Measurements from ENCODE around the gene HS3ST4. TPM values are rescaled to one million over a fixed set of nuclear protein-coding genes. Genes with fewer than 3 reads are reported as not detected.
A peak's percentile ranks its signal among the peaks of the same experiment; 100 is the strongest.

Gene HS3ST4
- total RNA-seq, 6 donors from 2014 or later, result 0.13 to 0.44 (median 0.17) TPM; not detected in 3

GRCh38 chr16:25693631-25694030 lies 1.9 kb downstream of the HS3ST4 start:
- Histone ChIP-seq H3K36me3 (no peaks in the 10 kb centered on the region), H3K9me3 (no peaks in the 10 kb centered on the region), H3K27ac (no peak overlapping the region), H3K4me1 (peaks cover 0 to 18% (median 7%) of the 10 kb centered on the region in 4 donors), H3K27me3 (peaks cover 0 to 25% (median 13%) of the 10 kb centered on the region in 4 donors), H3K4me3 (no peak overlapping the region)
- ATAC-seq (ENCODE audit: low FRiP score in 2 of 2) (no peak), DNase-seq (no peak)
- TF ChIP-seq EP300 (IDR thresholded peaks at IDR 0.05) (no peak), POLR2AphosphoS5 (IDR thresholded peaks at IDR 0.05) (no peak), POLR2A (IDR thresholded peaks at IDR 0.05) (no peak), CTCF (IDR thresholded peaks at IDR 0.05) (no peak)
- 17% methylated on average over 9 of the region's 9 CpGs for WGBS, 2 donors

GRCh38 chr16:25699069-25699468 lies 7.3 kb downstream of the HS3ST4 start:
- Histone ChIP-seq H3K27me3 (peaks cover 0 to 1% (median 0%) of the 10 kb centered on the region in 4 donors), H3K4me3 (no peak overlapping the region), H3K36me3 (no peaks in the 10 kb centered on the region), H3K27ac (no peak overlapping the region), H3K4me1 (no peaks in the 10 kb centered on the region), H3K9me3 (no peaks in the 10 kb centered on the region)
- TF ChIP-seq POLR2A (IDR thresholded peaks at IDR 0.05), result no peak
- TF ChIP-seq POLR2AphosphoS5 (IDR thresholded peaks at IDR 0.05), result no peak
- TF ChIP-seq EP300 (IDR thresholded peaks at IDR 0.05), result no peak
- no peak for TF ChIP-seq CTCF (IDR thresholded peaks at IDR 0.05)
- 54 to 66% methylated on average over 7 of the region's 7 CpGs for WGBS, 2 donors
- DNase-seq, result no peak
- ATAC-seq (ENCODE audit: low FRiP score in 2 of 2), result no peak

- ATAC-seq (ENCODE audit: low FRiP score in 2 of 2) (no peak), DNase-seq (no peak)
- no peaks in the 10 kb centered on the region for H3K27me3 ChIP-seq
- TF ChIP-seq EP300 (IDR thresholded peaks at IDR 0.05), result no peak
- TF ChIP-seq POLR2A (IDR thresholded peaks at IDR 0.05), result no peak
- no peak for TF ChIP-seq CTCF (IDR thresholded peaks at IDR 0.05)
- no peak for TF ChIP-seq POLR2AphosphoS5 (IDR thresholded peaks at IDR 0.05)
- H3K9me3 ChIP-seq, result no peaks in the 10 kb centered on the region
- no peaks in the 10 kb centered on the region for H3K4me1 ChIP-seq
- H3K27ac ChIP-seq, result no peak overlapping the region
- no peak overlapping the region for H3K4me3 ChIP-seq
- H3K36me3 ChIP-seq, result no peaks in the 10 kb centered on the region
- WGBS, 2 donors, result 84 to 87% methylated on average over 6 of the region's 6 CpGs
Measured at GRCh38 chr16:25700547-25700946, 8.8 kb downstream of the HS3ST4 start.

- ATAC-seq (ENCODE audit: low FRiP score in 2 of 2), result no peak
- Histone ChIP-seq H3K9me3 (no peaks in the 10 kb centered on the region), H3K4me1 (no peaks in the 10 kb centered on the region), H3K27ac (no peak overlapping the region), H3K4me3 (no peak overlapping the region), H3K27me3 (no peaks in the 10 kb centered on the region), H3K36me3 (no peaks in the 10 kb centered on the region)
- no peak for TF ChIP-seq POLR2A (IDR thresholded peaks at IDR 0.05)
- no peak for TF ChIP-seq EP300 (IDR thresholded peaks at IDR 0.05)
- no peak for TF ChIP-seq POLR2AphosphoS5 (IDR thresholded peaks at IDR 0.05)
- no peak for TF ChIP-seq CTCF (IDR thresholded peaks at IDR 0.05)
- DNase-seq, result no peak
- WGBS, 2 donors, result 73 to 95% methylated on average over 1 of the region's 1 CpG
Measured at GRCh38 chr16:25707553-25707952, 15.8 kb downstream of the HS3ST4 start.

- H3K27me3 ChIP-seq, result no peaks in the 10 kb centered on the region
- no peaks in the 10 kb centered on the region for H3K4me1 ChIP-seq
- H3K27ac ChIP-seq, result no peak overlapping the region
- ATAC-seq (ENCODE audit: low FRiP score in 2 of 2) (no peak), DNase-seq (no peak)
- H3K4me3 ChIP-seq, result no peak overlapping the region
- 35 to 46% methylated on average over 3 of the region's 3 CpGs for WGBS, 2 donors
- no peaks in the 10 kb centered on the region for H3K36me3 ChIP-seq
- H3K9me3 ChIP-seq, result no peaks in the 10 kb centered on the region
- TF ChIP-seq EP300 (IDR thresholded peaks at IDR 0.05) (no peak), CTCF (IDR thresholded peaks at IDR 0.05) (peak in 1 of 6 experiments; percentile 19)
Measured at GRCh38 chr16:25707982-25708583, 16.3 kb downstream of the HS3ST4 start.
